ENCODE data around the gene DCDC2. TPM values are rescaled to one million over a fixed set of nuclear protein-coding genes. Genes with fewer than 3 reads are reported as not detected.

Gene DCDC2
- total and polyA plus RNA-seq, 2 experiments from 2014 or later, result 0.06 TPM; not detected in 1

DNA sequence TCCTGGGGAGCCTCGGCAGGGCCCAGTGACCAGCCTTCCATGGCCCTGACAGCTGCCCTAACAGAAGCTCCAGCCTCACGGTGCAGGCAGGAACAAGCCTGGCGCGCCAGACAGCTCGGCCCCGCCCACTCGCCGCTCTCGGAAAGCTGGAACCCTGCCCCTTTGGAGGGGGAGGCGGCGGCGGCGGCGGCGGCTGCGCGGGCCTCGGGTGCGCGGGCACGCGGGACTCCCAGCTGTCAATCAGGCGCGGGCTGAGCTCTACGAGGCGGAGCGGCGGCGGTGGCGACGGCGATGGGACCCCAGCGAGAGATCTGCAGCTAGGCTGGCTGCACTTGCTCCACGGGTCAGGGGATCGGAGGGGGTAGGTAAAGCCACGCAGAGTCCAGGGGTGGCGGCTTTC, 231.9 kb downstream of the DCDC2 start, which contains the start of gene NRSN1:
Gene NRSN1 (plus strand): TSS at position 236 of the 400 bp plus-strand sequence. CDS start 8,113 bp downstream, outside the sequence.
- H3K27me3 ChIP-seq, result peaks cover 34% of the 10 kb centered on the region
- no peak within 1 kb of the TSS for H3K27ac ChIP-seq
- H3K4me3 ChIP-seq, result peak within 1 kb of the TSS; percentile 26
- TF ChIP-seq, protein P1, sequence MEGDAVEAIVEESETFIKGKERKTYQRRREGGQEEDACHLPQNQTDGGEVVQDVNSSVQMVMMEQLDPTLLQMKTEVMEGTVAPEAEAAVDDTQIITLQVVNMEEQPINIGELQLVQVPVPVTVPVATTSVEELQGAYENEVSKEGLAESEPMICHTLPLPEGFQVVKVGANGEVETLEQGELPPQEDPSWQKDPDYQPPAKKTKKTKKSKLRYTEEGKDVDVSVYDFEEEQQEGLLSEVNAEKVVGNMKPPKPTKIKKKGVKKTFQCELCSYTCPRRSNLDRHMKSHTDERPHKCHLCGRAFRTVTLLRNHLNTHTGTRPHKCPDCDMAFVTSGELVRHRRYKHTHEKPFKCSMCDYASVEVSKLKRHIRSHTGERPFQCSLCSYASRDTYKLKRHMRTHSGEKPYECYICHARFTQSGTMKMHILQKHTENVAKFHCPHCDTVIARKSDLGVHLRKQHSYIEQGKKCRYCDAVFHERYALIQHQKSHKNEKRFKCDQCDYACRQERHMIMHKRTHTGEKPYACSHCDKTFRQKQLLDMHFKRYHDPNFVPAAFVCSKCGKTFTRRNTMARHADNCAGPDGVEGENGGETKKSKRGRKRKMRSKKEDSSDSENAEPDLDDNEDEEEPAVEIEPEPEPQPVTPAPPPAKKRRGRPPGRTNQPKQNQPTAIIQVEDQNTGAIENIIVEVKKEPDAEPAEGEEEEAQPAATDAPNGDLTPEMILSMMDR (IDR thresholded peaks at IDR 0.05; ENCODE audit: low read depth, low read length), result no peak
- H3K36me3 ChIP-seq, result no peaks in the 10 kb centered on the region
- H3K9me3 ChIP-seq (ENCODE audit: low read depth), result no peaks in the 10 kb centered on the region
- no peaks in the 10 kb centered on the region for H3K4me1 ChIP-seq (ENCODE audit: low read depth)
- DNase-seq (ENCODE audit: low read depth in 1 of 2, low spot score in 1 of 2), result peak in 1 of 2 donors; percentile 70

DNA sequence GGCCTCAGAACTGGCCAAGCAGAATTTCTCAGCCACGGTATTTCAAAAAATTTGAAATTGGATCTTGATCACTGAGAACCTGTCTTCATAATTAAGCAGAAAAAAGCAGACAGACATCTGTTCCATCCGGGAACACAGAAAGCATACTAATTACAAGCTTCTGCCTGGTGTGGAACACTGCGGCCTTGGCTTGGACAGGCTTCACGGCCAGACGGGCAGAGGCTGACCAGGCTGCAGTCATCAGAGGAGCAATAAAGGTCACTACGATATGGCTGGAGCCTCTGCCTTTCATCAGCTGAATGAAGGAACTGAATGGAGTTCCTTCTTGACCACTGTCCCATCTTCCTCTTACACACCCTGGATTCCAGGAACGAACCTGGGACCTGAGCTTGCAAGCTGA, 235.7 kb downstream of the DCDC2 start:
- no peak overlapping the region for H3K4me3 ChIP-seq
- H3K36me3 ChIP-seq, result no peaks in the 10 kb centered on the region
- no peaks in the 10 kb centered on the region for H3K9me3 ChIP-seq (ENCODE audit: low read depth)
- H3K27me3 ChIP-seq, result peaks cover 29% of the 10 kb centered on the region
- TF ChIP-seq, protein P1 (IDR thresholded peaks at IDR 0.05; ENCODE audit: low read depth, low read length), result no peak
- H3K27ac ChIP-seq, result no peak overlapping the region
- DNase-seq (ENCODE audit: low read depth in 1 of 2, low spot score in 1 of 2), result no peak
- no peaks in the 10 kb centered on the region for H3K4me1 ChIP-seq (ENCODE audit: low read depth)

Other genes with a start within 250 kb of the DCDC2 start
- gene NRSN1, start 231.8 kb downstream of the DCDC2 start, total RNA-seq, result not detected in 2 replicates
- gene NRSN1, start 231.8 kb downstream of the DCDC2 start, polyA plus RNA-seq, result not detected in 2 replicates
- gene MRS2, start 44.9 kb upstream of the DCDC2 start, total RNA-seq, result 34.9 and 35.6 TPM in 2 replicates
- gene MRS2, start 44.9 kb upstream of the DCDC2 start, polyA plus RNA-seq, result 36.5 and 45.9 TPM in 2 replicates
- 1.1 and 4.8 TPM in 2 replicates for gene GPLD1, start 131.5 kb upstream of the DCDC2 start, total RNA-seq
- gene GPLD1, start 131.5 kb upstream of the DCDC2 start, polyA plus RNA-seq, result 0.39 and 3.6 TPM in 2 replicates
- 15.0 and 16.1 TPM in 2 replicates for gene ALDH5A1, start 136.9 kb upstream of the DCDC2 start, total RNA-seq
- 10.4 and 21.6 TPM in 2 replicates for gene ALDH5A1, start 136.9 kb upstream of the DCDC2 start, polyA plus RNA-seq

All from cardiac muscle cell (in vitro differentiated cells and primary cell).